B cell (primary cell): ENCODE results near the gene PPEF1.

Source experiments
- EZH2 ChIP-seq: IDR thresholded peaks from 2 replicates; pipeline ENCODE4 v1.6.1; 2012; ENCODE audit warnings: borderline replicate concordance, low read depth, mild to moderate bottlenecking, moderate library complexity, low read length; ENCODE audit not compliant: insufficient read depth, poor library complexity, severe bottlenecking
- TF ChIP-seq, protein P1 (sequence below): fragments of 200-600 bp; IDR thresholded peaks from one replicate; pipeline ENCODE4 v1.8.0; 2022; ENCODE audit warnings: antibody characterized with exemption, mild to moderate bottlenecking

DNA sequence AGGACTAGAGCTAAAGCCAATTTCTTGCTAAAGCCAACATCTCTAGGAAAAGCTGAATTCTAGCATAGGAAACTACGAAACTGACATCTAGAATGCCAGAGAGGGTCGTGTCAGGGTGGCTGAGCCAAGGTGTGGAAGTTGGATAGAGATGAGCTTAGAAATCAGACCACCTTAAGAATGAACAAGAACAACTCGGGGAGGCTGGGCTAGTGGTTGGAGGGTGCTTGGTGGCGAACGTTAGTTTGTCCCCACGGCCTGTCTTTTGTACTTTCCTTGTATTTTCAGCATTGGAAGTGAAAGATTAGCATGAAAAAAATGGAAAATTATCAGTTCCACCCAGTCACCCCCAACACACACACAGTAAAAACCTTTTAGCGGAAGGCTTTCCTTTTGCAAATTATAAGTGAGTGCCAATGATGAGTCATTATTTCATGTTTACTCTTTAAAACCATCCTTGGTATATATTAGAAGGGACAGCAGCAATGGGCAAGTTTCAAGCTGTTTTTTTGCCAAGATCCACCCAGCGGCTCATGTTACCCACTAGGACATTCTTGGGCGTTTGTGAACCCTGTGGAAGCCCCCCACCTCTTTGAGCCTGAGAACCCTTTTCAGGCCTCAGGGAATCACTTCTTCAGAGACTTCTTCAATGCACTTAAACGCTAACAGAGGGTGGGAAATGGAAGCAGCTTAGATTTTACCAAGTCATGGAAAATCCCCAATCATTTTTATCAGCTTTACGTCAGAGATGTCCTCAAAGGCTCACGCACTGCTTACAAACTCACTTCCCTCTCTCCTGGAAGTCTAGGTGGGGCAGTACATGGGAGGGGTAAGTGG lies 4.9 kb upstream of the PPEF1 start:
- TF ChIP-seq, protein P1, sequence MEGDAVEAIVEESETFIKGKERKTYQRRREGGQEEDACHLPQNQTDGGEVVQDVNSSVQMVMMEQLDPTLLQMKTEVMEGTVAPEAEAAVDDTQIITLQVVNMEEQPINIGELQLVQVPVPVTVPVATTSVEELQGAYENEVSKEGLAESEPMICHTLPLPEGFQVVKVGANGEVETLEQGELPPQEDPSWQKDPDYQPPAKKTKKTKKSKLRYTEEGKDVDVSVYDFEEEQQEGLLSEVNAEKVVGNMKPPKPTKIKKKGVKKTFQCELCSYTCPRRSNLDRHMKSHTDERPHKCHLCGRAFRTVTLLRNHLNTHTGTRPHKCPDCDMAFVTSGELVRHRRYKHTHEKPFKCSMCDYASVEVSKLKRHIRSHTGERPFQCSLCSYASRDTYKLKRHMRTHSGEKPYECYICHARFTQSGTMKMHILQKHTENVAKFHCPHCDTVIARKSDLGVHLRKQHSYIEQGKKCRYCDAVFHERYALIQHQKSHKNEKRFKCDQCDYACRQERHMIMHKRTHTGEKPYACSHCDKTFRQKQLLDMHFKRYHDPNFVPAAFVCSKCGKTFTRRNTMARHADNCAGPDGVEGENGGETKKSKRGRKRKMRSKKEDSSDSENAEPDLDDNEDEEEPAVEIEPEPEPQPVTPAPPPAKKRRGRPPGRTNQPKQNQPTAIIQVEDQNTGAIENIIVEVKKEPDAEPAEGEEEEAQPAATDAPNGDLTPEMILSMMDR, result no peak
- no peak for TF ChIP-seq EZH2
